Peyer's patch (tissue), 4 donors: ENCODE data around the gene ZNF490.

Experiments
- POLR2A ChIP-seq, 2 donors: fragments of 450-650 bp; IDR thresholded peaks; one replicate each; pipeline ENCODE4 v1.5.1; 2017; ENCODE audit warnings: antibody characterized with exemption in 2 of 2, mild to moderate bottlenecking in 2 of 2, moderate library complexity in 2 of 2
- TF ChIP-seq, protein P1 (sequence below), 6 experiments: fragments of 450-650 bp in 4 of 6; fragments of 200-600 bp in 2 of 6; sonication (generic) in 1 of 6; IDR thresholded peaks; one replicate each; pipeline ENCODE4 v1.5.1; 2017 to 2019; ENCODE audit warnings: antibody characterized with exemption in 6 of 6, mild to moderate bottlenecking in 3 of 6, moderate library complexity in 1 of 6

DNA sequence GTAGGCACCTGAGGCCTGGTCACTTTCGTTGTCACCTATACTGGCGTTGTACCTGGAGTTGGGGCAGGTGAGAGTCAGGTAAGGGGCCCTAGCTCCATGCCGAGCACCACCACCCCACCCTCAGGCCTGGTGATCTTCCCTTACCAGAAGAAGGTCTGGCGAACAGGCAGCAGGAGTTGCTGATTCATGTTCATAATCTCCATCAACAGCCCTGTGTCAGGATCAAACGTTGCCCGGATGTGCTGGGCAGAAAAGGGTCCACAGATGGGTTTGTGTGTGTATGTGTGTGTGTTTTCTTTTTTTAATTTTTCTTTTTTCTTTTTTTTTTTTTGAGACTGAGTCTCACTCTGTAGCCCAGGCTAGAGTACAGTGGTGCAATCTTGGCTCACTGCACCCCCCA, 41.6 kb upstream of the ZNF490 start:
- TF ChIP-seq, protein P1, sequence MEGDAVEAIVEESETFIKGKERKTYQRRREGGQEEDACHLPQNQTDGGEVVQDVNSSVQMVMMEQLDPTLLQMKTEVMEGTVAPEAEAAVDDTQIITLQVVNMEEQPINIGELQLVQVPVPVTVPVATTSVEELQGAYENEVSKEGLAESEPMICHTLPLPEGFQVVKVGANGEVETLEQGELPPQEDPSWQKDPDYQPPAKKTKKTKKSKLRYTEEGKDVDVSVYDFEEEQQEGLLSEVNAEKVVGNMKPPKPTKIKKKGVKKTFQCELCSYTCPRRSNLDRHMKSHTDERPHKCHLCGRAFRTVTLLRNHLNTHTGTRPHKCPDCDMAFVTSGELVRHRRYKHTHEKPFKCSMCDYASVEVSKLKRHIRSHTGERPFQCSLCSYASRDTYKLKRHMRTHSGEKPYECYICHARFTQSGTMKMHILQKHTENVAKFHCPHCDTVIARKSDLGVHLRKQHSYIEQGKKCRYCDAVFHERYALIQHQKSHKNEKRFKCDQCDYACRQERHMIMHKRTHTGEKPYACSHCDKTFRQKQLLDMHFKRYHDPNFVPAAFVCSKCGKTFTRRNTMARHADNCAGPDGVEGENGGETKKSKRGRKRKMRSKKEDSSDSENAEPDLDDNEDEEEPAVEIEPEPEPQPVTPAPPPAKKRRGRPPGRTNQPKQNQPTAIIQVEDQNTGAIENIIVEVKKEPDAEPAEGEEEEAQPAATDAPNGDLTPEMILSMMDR (IDR thresholded peaks at IDR 0.05): no peak
- TF ChIP-seq POLR2A (IDR thresholded peaks at IDR 0.05): no peak
